T-helper 2 cell treated with Interferon-gamma antibody and Interleukin-4, amounts not matched to agents 100 ng/mL and 5 ng/mL, for 36 hours (primary cell): ENCODE results near the gene PANK3. TPM values are rescaled to one million over a fixed set of nuclear protein-coding genes. Genes with fewer than 3 reads are reported as not detected.

Source experiments
- total RNA-seq: library from RNA; stranded (reverse); gene quantifications from 2 replicates; pipeline ENCODE4 v1.2.3, GENCODE V29; 2022

PANK3 gene
- total RNA-seq, 1 donor from 2014 or later, result 57.6 TPM

Other genes starting within 250 kb of the PANK3 start
- 80.7 and 85.2 TPM in 2 replicates for gene RARS1, start 92.9 kb downstream of the PANK3 start, total RNA-seq
- not detected in 2 replicates for gene FBLL1, start 50.1 kb downstream of the PANK3 start, total RNA-seq